ENCODE results near the gene HCAR2.
"Not testable (repeated sequence)": the region's sequence is repeated elsewhere in the genome, so short reads cannot be mapped to it uniquely, and the experiment has no call there.

The HCAR2 gene

GRCh38 chr12:122661246-122661645 lies 41.9 kb downstream of the HCAR2 start:
- no peak for DNase-seq

- DNase-seq = no peak
Measured at GRCh38 chr12:122659579-122659978, 43.6 kb downstream of the HCAR2 start.

- DNase-seq = no peak
Measured at GRCh38 chr12:122656298-122656697, 46.9 kb downstream of the HCAR2 start.

GRCh38 chr12:122653291-122653690 lies 49.9 kb downstream of the HCAR2 start:
- DNase-seq = not testable (repeated sequence)

- DNase-seq = no peak
Measured at GRCh38 chr12:122651520-122652224, 51.5 kb downstream of the HCAR2 start.

Measured in NCI-H1930 (cell line).